H9 (cell line): ENCODE results near the gene HBA1. TPM values are rescaled to one million over a fixed set of nuclear protein-coding genes. Genes with fewer than 3 reads are reported as not detected.
"Not testable (repeated sequence)": the region's sequence is repeated elsewhere in the genome, so short reads cannot be mapped to it uniquely, and the experiment has no call there.

ENCODE experiments used
- DNase-seq: peaks from one replicate; pipeline ENCODE4 v3.0.0-alpha.2; 2017
- H2AFZ ChIP-seq: one replicate; pipeline ENCODE4 v1.6.1; 2013; ENCODE audit warnings: mild to moderate bottlenecking, low read length, control low read depth, moderate library complexity
- H2AK5ac ChIP-seq: 2 replicates; pipeline ENCODE4 v1.6.1; 2013; ENCODE audit warnings: low read length, control low read depth, mixed read lengths; ENCODE audit not compliant: insufficient read length
- H2BK120ac ChIP-seq: one replicate; pipeline ENCODE4 v1.6.1; 2013; ENCODE audit warnings: low read depth, mild to moderate bottlenecking, low read length, control low read depth, inconsistent platforms; ENCODE audit not compliant: poor library complexity, severe bottlenecking
- H2BK12ac ChIP-seq: 2 replicates; pipeline ENCODE4 v1.6.1; 2013; ENCODE audit warnings: low read length, control low read depth, mixed read lengths, low read depth; ENCODE audit not compliant: insufficient read length
- H2BK15ac ChIP-seq: 2 replicates; pipeline ENCODE4 v1.6.1; 2013; ENCODE audit warnings: low read depth, low read length, control low read depth
- H2BK20ac ChIP-seq: one replicate; pipeline ENCODE4 v1.6.1; 2013; ENCODE audit warnings: low read depth, mild to moderate bottlenecking, low read length, control low read depth, inconsistent platforms; ENCODE audit not compliant: poor library complexity, severe bottlenecking
- H2BK5ac ChIP-seq: 2 replicates; pipeline ENCODE4 v1.6.1; 2013; ENCODE audit warnings: low read length, control low read depth, mixed read lengths; ENCODE audit not compliant: insufficient read length
- H3K14ac ChIP-seq: 2 replicates; pipeline ENCODE4 v1.6.1; 2013; ENCODE audit warnings: low read length, control low read depth; ENCODE audit not compliant: insufficient read depth
- H3K18ac ChIP-seq: 2 replicates; pipeline ENCODE4 v1.6.1; 2013; ENCODE audit warnings: low read depth, mild to moderate bottlenecking, mixed read lengths, low read length, control low read depth; ENCODE audit not compliant: insufficient read length
- H3K23ac ChIP-seq: 2 replicates; pipeline ENCODE4 v1.6.1; 2013; ENCODE audit warnings: low read length, control low read depth, mixed read lengths, low read depth; ENCODE audit not compliant: insufficient read length
- H3K23me2 ChIP-seq: 2 replicates; pipeline ENCODE4 v1.6.1; 2013; ENCODE audit warnings: low read depth, mild to moderate bottlenecking, mixed read lengths, low read length, control low read depth; ENCODE audit not compliant: insufficient read length, poor library complexity, severe bottlenecking
- H3K27ac ChIP-seq: 2 replicates; pipeline ENCODE4 v1.5.1; 2013; ENCODE audit warnings: low read length, control low read depth, mixed read lengths, low read depth; ENCODE audit not compliant: insufficient read length
- H3K27me3 ChIP-seq: 2 replicates; pipeline ENCODE4 v1.6.1; 2013; ENCODE audit warnings: low read length, control low read depth, inconsistent platforms; ENCODE audit not compliant: insufficient read depth
- H3K4ac ChIP-seq: 2 replicates; pipeline ENCODE4 v1.6.1; 2013; ENCODE audit warnings: low read depth, mild to moderate bottlenecking, control low read depth, inconsistent platforms, low read length, moderate library complexity
- H3K4me1 ChIP-seq: 2 replicates; pipeline ENCODE4 v1.6.1; 2013; ENCODE audit warnings: low read length, control low read depth, inconsistent platforms; ENCODE audit not compliant: insufficient read depth
- H3K4me2 ChIP-seq: 2 replicates; pipeline ENCODE4 v1.6.1; 2013; ENCODE audit warnings: low read length, control low read depth, mixed read lengths; ENCODE audit not compliant: insufficient read length, insufficient read depth
- H3K56ac ChIP-seq: 2 replicates; pipeline ENCODE4 v1.6.1; 2013; ENCODE audit warnings: low read depth, mild to moderate bottlenecking, mixed read lengths, low read length, control low read depth; ENCODE audit not compliant: insufficient read length
- H3K79me1 ChIP-seq: 2 replicates; pipeline ENCODE4 v1.6.1; 2013; ENCODE audit warnings: low read depth, mild to moderate bottlenecking, moderate library complexity, low read length, control low read depth, inconsistent platforms; ENCODE audit not compliant: insufficient read depth, poor library complexity, severe bottlenecking
- H3K79me2 ChIP-seq: 2 replicates; pipeline ENCODE4 v1.6.1; 2013; ENCODE audit warnings: low read length, control low read depth, inconsistent platforms; ENCODE audit not compliant: insufficient read depth
- H3K9ac ChIP-seq: 2 replicates; pipeline ENCODE4 v1.6.1; 2013; ENCODE audit warnings: low read length, control low read depth, mixed read lengths; ENCODE audit not compliant: insufficient read length; ENCODE audit errors: extremely low read depth
- H3K9me3 ChIP-seq: one replicate; pipeline ENCODE4 v1.6.1; 2013; ENCODE audit warnings: low read depth, low read length, inconsistent platforms; ENCODE audit not compliant: control insufficient read depth
- H3T11ph ChIP-seq: one replicate; pipeline ENCODE4 v1.6.1; 2013; ENCODE audit warnings: mild to moderate bottlenecking, low read length, control low read depth, inconsistent platforms
- H4K20me1 ChIP-seq: one replicate; pipeline ENCODE4 v1.6.1; 2013; ENCODE audit not compliant: control insufficient read depth, insufficient read length, insufficient read depth
- H4K5ac ChIP-seq: 2 replicates; pipeline ENCODE4 v1.6.1; 2013; ENCODE audit warnings: low read depth, mild to moderate bottlenecking, mixed read lengths, low read length, control low read depth; ENCODE audit not compliant: insufficient read length
- H4K8ac ChIP-seq: replicated peaks from 2 replicates; pipeline ENCODE4 v1.6.1; 2013; ENCODE audit warnings: low read length, control low read depth, mixed read lengths, low read depth; ENCODE audit not compliant: insufficient read length
- H4K91ac ChIP-seq: 2 replicates; pipeline ENCODE4 v1.6.1; 2013; ENCODE audit warnings: low read depth, mild to moderate bottlenecking, moderate library complexity, mixed read lengths, low read length, control low read depth; ENCODE audit not compliant: insufficient read length
- H3K27ac Mint-ChIP-seq, 3 experiments: 2 replicates in 2 of 3; 3 replicates in 1 of 3; pipeline ENCODE4 v1.8.0; 2020 to 2021; ENCODE audit warnings: mixed read lengths in 3 of 3, mild to moderate bottlenecking in 1 of 3, moderate library complexity in 1 of 3
- H3K27me3 Mint-ChIP-seq: 2 replicates; pipeline ENCODE4 v1.8.0; 2021; ENCODE audit warnings: low read depth, mild to moderate bottlenecking, moderate library complexity, mixed read lengths
- H3K36me3 Mint-ChIP-seq, 3 experiments: 2 replicates in 2 of 3; 3 replicates in 1 of 3; pipeline ENCODE4 v1.8.0; 2020 to 2021; ENCODE audit warnings: low read depth in 3 of 3, mixed read lengths in 3 of 3; ENCODE audit not compliant: insufficient read depth in 1 of 3
- H3K4me1 Mint-ChIP-seq, 2 experiments: 2 replicates each; pipeline ENCODE4 v1.8.0; 2020; ENCODE audit warnings: mixed read lengths in 2 of 2
- H3K4me3 Mint-ChIP-seq, 2 experiments: 2 replicates in 1 of 2; 3 replicates in 1 of 2; pipeline ENCODE4 v1.8.0; 2020 to 2021; ENCODE audit warnings: mild to moderate bottlenecking in 2 of 2, mixed read lengths in 2 of 2, moderate library complexity in 1 of 2
- H3K9me3 Mint-ChIP-seq, 2 experiments: 2 replicates in 1 of 2; 3 replicates in 1 of 2; pipeline ENCODE4 v1.8.0; 2020; ENCODE audit warnings: mild to moderate bottlenecking in 2 of 2, mixed read lengths in 2 of 2, moderate library complexity in 1 of 2
- WGBS: extraction: QIAGEN DNeasy Blood & Tissue Kit; methylation state at CpG from one replicate; pipeline ENCODE4 v1.1.7; 2013; ENCODE audit warnings: missing lambda C conversion rate, low lambda C conversion rate, mixed read lengths; ENCODE audit not compliant: insufficient read length; ENCODE audit errors: extremely low coverage; 5-methylcytosine and 5-hydroxymethylcytosine counted together
- total RNA-seq: library from RNA; stranded (reverse); gene quantifications from 2 replicates; pipeline ENCODE4 v1.2.1, GENCODE V29; 2021
- TF ChIP-seq, protein P1 (sequence below): fragments of 200-600 bp; sonication (generic); conservative IDR thresholded peaks from 3 replicates; pipeline ENCODE4 v1.8.0; 2021; ENCODE audit warnings: antibody characterized with exemption, mild to moderate bottlenecking

HBA1 gene
- total RNA-seq, 1 experiment from 2014 or later, result 7.2 TPM

DNA sequence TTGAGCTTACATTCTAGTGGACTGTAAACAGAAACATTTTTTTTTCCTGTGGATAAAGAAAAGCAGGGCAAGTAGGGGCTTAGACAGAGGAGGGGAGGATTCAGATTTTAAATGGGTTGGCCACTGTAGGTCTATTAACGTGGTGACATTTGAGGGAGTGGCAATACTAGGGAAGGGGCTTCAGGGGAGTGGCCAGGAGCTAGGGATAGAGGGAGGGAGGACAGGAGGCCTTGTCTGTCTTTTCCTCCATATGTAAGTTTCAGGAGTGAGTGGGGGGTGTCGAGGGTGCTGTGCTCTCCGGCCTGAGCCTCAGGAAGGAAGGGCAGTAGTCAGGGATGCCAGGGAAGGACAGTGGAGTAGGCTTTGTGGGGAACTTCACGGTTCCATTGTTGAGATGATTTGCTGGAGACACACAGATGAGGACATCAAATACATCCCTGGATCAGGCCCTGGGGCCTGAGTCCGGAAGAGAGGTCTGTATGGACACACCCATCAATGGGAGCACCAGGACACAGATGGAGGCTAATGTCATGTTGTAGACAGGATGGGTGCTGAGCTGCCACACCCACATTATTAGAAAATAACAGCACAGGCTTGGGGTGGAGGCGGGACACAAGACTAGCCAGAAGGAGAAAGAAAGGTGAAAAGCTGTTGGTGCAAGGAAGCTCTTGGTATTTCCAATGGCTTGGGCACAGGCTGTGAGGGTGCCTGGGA, 17.2 kb upstream of the HBA1 start:
- Histone ChIP-seq H2AK5ac (no peak overlapping the region), H3K27me3 (peaks cover 9% of the 10 kb centered on the region; the same call in 1 of the 2 replicates), H4K5ac (no peak overlapping the region), H3K4me2 (no peak overlapping the region), H3K27ac (no peak overlapping the region), H2BK15ac (no peak overlapping the region), H2BK120ac (no peak overlapping the region), H3K4ac (no peak overlapping the region), H3K14ac (no peak overlapping the region), H4K91ac (no peak overlapping the region), H3K79me1 (no peaks in the 10 kb centered on the region), H2BK5ac (no peak overlapping the region), H2BK20ac (no peak overlapping the region), H3K9me3 (no peaks in the 10 kb centered on the region), H3K23ac (no peak overlapping the region), H4K8ac (no peak overlapping the region), H3K56ac (no peak overlapping the region), H4K20me1 (no peaks in the 10 kb centered on the region), H3K4me1 (no peaks in the 10 kb centered on the region), H2AFZ (no peak overlapping the region), H3K23me2 (peaks cover 6% of the 10 kb centered on the region), H3K9ac (no peak overlapping the region), H2BK12ac (no peak overlapping the region), H3K18ac (no peak overlapping the region), H3T11ph (no peak overlapping the region), H3K79me2 (no peaks in the 10 kb centered on the region)
- H3K36me3 Mint-ChIP-seq, result no peaks in the 10 kb centered on the region
- H3K9me3 Mint-ChIP-seq, result peaks cover 5 to 9% of the 10 kb centered on the region in 2 experiments; a peak in 3 of 5 replicates
- H3K27ac Mint-ChIP-seq, result no peak overlapping the region
- peaks cover 9% of the 10 kb centered on the region in 2 experiments for H3K4me1 Mint-ChIP-seq
- TF ChIP-seq, protein P1, sequence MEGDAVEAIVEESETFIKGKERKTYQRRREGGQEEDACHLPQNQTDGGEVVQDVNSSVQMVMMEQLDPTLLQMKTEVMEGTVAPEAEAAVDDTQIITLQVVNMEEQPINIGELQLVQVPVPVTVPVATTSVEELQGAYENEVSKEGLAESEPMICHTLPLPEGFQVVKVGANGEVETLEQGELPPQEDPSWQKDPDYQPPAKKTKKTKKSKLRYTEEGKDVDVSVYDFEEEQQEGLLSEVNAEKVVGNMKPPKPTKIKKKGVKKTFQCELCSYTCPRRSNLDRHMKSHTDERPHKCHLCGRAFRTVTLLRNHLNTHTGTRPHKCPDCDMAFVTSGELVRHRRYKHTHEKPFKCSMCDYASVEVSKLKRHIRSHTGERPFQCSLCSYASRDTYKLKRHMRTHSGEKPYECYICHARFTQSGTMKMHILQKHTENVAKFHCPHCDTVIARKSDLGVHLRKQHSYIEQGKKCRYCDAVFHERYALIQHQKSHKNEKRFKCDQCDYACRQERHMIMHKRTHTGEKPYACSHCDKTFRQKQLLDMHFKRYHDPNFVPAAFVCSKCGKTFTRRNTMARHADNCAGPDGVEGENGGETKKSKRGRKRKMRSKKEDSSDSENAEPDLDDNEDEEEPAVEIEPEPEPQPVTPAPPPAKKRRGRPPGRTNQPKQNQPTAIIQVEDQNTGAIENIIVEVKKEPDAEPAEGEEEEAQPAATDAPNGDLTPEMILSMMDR, result no peak
- DNase-seq, result no peak
- no peak overlapping the region for H3K4me3 Mint-ChIP-seq
- peaks cover 72% of the 10 kb centered on the region for H3K27me3 Mint-ChIP-seq
- WGBS, result no CpG with 5 or more reads among the region's 6 CpGs

DNA sequence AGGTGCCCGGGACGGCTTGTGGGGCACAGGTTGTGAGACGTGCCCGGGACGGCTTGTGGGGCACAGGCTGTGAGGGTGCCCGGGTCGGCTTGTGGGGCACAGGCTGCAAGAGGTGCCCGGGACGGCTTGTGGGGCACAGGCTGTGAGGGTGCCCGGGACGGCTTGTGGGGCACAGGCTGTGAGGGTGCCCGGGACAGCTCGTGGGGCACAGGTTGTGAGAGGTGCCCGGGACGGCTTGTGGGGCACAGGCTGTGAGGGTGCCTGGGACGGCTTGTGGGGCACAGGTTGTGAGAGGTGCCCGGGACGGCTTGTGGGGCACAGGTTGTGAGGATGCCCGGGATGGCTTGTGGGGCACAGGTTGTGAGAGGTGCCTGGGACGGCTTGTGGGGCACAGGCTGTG, 16.2 kb upstream of the HBA1 start:
- not testable (repeated sequence) for H2BK120ac ChIP-seq, H3K4ac ChIP-seq, H3K36me3 Mint-ChIP-seq, H3K27ac Mint-ChIP-seq, H2AK5ac ChIP-seq, H3K79me1 ChIP-seq, H2BK12ac ChIP-seq, H3K4me3 Mint-ChIP-seq, H3K9ac ChIP-seq, H4K20me1 ChIP-seq, H3K4me1 ChIP-seq, H3K4me2 ChIP-seq, H2AFZ ChIP-seq, H3K56ac ChIP-seq, H3K27ac ChIP-seq, H3K14ac ChIP-seq, H3K9me3 ChIP-seq, H3K18ac ChIP-seq, DNase-seq, H3K23ac ChIP-seq, H3K23me2 ChIP-seq, H2BK20ac ChIP-seq, H4K8ac ChIP-seq, H3K27me3 ChIP-seq, H4K91ac ChIP-seq, H3K4me1 Mint-ChIP-seq, H2BK5ac ChIP-seq, H4K5ac ChIP-seq, H2BK15ac ChIP-seq, H3T11ph ChIP-seq, H3K9me3 Mint-ChIP-seq, H3K79me2 ChIP-seq
- H3K27me3 Mint-ChIP-seq, result peaks cover 67% of the 10 kb centered on the region
- WGBS, result no CpG with 5 or more reads among the region's 20 CpGs
